D341Med (cell line): Measurements from ENCODE around the gene SFI1.

ENCODE experiments used
- DNase-seq: peaks from one replicate; pipeline ENCODE4 v3.0.0; 2012; ENCODE audit warnings: low spot score

SFI1 gene

DNA sequence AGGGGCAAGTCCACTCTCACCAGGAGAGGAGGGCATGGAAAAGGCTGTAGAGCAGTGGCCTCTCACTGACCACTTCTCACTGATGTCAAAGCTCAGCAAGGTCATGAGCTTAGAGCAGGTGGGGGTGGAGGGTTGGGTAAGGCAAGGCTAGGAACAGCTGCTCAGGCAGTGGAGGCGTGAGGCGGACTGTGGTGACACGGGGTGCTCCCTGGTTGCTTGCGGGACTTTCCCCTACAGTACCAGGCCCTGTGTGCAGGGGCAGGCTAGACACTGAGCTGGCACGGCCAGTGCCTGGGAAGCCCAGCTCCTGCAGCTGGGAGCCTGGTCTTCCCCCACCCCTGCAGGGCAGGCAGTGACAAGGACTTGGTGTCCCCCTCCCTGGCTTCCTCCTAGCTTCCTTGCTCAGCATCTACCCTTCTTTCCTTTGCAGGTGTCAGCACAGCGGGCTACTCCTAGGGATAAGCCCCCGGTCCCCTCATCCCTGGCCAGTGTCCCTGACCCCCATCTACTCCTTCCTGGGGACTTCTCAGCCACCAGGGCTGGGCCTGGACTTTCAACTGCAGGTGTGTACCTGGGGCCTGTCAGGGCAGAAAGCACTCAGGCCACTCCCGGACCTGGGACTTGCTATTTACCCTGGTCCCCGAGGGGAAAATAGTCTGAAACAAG is 120.1 kb downstream of the SFI1 start:
- DNase-seq, result no peak

DNA sequence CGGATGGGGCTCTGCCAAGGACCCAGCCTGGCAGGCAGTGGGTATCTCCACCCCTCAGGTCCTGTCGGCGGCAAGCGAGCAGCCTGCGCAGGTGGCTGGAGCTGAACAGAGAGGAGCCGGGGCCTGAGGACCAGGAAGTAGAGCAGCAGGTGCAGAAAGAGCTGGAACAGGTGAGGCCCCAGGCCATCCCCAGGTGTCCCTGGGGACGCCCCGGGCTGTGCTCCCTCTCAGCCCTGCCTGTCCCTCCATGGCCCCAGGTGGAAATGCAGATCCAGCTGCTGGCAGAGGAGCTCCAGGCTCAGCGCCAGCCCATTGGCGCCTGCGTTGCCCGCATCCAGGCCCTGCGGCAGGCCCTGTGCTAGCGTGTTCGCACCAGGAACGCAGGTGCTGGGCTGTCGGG is 121.7 kb downstream of the SFI1 start:
- DNase-seq, result no peak

DNA sequence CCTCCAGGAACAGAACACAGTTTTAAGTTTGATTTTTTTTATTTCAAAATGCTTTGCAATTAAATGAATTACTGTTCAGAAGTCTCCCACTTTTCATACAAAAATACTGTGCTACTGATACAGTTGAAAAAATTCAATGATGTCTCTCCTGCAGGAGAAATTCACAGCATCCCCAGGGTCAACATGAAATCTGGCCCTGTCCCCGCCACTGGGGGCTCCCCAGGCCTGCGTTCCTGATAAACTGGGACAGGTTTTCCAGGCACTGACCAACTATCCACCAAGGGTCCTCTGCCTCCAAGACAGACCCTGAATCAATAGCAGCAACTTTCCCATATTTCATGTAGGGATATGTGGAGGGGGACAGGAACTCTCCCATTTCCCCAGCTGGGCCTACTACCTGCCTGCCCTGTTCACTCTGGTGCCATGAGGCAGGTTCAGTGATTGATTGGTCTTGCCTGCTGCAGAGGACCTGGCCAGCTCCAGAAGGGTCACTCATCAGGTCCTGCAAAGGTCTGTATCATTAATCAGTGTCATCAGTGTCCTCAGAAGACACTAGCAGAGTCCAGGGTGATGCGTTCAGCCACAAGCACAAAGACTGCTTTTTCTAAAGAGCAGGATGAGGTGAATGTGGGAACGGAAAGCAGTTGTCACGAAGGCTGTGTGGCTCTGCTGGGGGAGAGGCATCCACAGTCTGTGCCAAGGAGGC is 122.3 kb downstream of the SFI1 start:
- no peak for DNase-seq

DNA sequence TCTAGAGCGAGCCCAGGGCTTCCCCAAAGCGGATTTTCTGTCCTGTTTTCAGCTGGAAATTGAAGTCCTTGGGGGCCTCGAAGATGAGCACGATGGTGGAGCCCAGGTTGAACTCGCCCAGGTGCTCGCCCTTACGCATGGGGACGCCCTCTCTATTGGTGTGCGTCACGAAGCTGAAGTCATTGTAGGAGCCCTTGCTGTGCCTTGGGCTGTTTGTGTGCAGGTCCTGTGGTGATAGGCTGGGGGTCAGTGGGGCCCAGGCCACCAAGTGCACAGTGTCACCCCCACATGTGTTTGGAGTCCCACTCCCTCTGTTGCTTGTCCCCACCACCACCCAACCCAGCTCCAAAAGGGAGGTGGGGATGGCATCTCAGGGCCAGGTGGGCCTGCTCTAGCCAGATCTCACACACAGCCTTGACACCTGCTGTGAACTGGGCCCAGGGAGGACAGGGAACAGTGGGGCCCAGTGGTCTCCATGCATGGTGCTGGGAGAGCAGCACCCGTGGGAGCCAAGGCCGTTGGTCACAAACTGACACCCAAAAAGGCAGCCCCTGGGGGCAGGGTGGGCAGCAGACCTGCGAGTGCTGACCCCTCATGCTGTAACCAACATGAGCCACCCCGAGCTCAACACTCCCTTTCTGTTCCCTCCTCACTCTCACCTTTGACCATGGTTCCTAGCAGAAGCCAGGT is 123.4 kb downstream of the SFI1 start:
- no peak for DNase-seq

GRCh38 chr22:31620756-31621480 is 124.6 kb downstream of the SFI1 start:
- no peak for DNase-seq

DNA sequence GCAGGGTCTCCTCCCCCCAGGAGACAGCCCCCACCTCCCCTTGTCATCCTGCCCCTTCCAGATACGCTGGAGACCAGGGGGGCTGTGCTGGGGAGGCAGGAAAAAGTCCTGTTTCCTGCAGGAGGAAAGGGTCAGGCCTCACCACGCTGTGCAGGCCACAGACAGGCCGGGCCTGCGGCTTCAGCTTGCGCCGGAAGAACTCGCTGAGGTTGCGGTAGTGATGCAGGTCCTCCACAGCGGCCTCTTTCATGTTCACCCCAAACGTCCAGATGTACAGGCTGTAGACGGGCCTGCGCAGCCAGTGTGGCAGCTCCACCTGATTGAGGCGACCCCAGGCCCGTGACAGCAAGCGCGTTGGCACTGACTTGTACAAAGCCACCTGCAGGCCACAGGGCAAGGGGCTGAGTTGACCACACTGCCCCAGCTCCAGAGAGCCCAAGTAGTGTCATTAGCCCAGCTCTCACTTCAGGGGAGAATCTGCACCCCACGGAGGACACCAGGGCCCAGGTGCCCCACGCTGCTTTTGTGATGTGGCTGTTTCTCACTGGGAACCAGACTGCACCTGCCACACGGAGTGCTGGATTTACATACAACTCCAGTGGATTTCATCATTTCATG is 125.3 kb downstream of the SFI1 start:
- DNase-seq, result no peak

DNA sequence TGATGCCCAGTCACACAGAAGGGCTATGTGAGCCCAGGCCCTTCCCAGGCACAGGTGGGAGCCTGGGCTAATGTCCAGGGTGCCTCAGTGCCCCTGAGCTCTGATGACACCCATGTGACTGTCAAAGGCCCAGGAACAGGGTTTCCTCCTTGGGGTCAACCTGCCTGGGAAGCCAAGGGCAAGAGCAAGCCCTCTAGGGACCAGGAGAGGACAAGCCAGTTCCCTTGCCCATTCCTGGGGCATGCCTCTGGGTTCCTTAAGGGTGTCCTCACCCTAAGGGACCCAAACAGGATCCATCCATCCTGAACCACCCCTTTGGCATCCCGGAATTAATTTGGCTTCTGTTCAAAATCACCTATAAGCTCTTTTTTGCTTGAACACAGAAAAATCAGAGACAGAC is 126.6 kb downstream of the SFI1 start:
- DNase-seq, result no peak

GRCh38 chr22:31623592-31624304 is 127.4 kb downstream of the SFI1 start:
- DNase-seq, result no peak

DNA sequence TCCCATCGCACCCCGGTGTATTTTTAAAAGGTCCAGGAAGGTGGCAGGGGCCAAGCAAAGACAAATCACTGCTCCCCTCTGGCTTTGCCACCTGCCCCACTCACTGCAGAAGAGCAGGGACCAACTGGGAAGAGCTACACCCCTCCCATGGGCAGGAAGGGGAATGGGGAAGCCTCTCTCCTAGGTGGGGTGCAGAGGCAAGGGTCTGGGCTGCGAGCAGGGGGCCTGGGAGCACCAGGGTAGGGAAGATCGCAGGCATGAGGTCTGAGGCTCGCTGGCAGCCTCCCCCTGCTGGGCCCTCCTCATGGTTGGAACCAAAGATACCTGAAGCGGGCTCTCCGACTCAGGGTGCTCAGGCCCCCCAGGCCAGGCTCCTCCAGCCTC is 128.9 kb downstream of the SFI1 start:
- DNase-seq, result no peak

GRCh38 chr22:31625661-31626426 is 129.5 kb downstream of the SFI1 start:
- no peak for DNase-seq

GRCh38 chr22:31626427-31627150 is 130.3 kb downstream of the SFI1 start:
- no peak for DNase-seq

GRCh38 chr22:31627223-31627731 is 130.9 kb downstream of the SFI1 start:
- no peak for DNase-seq

DNA sequence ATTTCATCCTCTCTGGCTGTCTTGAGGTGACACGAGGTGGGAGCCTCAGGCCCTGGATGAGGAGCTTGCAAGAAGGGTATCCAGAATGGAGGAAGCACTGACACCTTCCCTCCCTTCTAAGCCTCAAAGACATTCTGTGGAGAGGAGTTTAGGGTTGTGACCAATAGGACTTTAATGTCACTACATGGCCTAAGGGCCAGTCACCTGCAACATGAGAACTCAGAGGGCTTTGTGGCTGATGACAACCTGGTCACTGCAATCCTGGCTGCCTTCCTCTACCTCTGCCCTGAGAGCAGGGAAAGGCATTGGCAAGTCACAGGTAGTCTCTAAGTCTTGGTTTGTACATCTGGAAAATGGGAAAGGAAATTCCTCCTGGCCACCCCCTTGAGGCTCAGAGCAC is 132.0 kb downstream of the SFI1 start:
- DNase-seq, result no peak

GRCh38 chr22:31628969-31629708 is 132.8 kb downstream of the SFI1 start:
- no peak for DNase-seq

GRCh38 chr22:31629741-31630184 is 133.4 kb downstream of the SFI1 start:
- DNase-seq, result no peak

GRCh38 chr22:31630331-31631329 is 134.3 kb downstream of the SFI1 start:
- DNase-seq, result peak; percentile 97

DNA sequence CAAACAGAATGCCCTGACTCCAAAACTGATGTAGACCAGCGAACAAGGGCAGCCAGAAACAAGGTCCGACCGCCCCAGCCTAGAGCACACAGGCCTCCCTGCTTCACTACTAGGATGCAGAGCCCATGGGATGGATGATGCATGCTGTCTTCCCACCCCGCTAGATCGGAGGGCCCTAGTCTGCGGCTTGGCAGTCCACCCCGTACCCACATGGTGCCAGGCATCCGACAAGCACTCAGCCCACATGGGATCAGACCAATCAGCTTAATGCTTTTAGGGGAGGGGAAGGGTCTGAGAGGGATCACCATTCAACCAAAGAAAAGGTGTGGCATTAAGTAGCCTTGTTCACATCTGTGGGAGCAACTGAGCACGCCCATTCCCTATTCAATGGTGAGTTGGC is 135.1 kb downstream of the SFI1 start:
- DNase-seq, result no peak
